ENCODE results near the gene CAPG.
"Not testable (repeated sequence)": the region's sequence is repeated elsewhere in the genome, so short reads cannot be mapped to it uniquely, and the experiment has no call there.

Gene CAPG, protein sequence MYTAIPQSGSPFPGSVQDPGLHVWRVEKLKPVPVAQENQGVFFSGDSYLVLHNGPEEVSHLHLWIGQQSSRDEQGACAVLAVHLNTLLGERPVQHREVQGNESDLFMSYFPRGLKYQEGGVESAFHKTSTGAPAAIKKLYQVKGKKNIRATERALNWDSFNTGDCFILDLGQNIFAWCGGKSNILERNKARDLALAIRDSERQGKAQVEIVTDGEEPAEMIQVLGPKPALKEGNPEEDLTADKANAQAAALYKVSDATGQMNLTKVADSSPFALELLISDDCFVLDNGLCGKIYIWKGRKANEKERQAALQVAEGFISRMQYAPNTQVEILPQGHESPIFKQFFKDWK

DNA sequence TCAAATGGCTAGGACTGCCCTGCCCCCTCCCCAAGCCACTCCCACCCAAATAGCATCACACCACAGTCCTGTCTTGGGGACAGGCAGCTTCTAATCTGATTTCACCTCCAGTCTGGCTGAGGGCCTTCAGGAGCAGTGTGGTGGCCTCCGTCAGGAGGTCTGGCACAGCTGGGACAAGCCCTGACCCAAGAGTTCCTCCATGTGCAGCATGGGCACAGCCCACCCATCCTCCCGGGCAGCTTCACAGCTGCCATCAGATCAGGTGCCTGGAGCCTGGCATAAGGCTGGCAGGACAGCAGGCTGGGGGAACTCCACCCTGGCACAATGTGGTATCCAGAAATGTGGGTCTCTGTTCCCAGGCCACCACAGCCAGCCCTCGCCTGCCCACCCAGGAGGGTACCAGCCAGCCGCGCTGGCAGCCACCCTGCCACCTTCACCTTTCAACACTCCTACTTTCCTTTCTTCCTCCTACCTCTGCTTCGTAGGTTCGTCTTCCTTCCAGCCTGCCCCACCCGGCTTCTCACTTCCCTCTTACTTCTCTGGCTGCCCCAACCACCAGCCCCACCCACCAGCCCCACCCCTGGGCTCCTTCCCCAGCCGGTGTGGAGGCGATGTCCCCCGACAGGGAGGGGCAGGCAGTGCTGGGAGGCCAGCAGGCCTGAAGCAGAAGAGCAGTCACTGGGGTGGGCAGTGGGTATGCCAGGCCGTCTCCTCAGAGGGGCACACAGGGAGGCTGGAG is at the start of gene CAPG:
TSS of gene CAPG (minus strand) at position 522 of the 739 bp plus-strand sequence. CDS start 8,221 bp downstream, outside the sequence.
- no peak for DNase-seq

DNA sequence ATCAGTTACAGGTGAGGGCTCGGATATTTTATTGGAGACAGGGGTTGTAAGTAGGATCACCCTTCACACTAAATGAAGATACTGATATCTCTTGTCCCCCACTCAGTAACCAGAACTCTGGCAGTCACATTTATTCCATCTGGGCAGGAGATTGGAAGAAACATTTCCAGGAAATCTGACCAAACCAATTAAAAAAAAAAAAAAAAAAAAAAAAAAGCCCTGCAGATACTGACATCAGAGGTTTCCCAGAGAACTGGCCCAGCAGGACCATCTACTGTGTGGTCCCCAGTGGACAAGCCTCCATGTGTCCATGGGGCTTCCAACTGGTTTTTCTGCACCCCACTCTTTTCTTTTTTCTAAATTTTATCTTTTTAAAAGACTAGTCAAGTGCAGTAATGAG is 49.6 kb upstream of the CAPG start:
- no peak for DNase-seq

DNA sequence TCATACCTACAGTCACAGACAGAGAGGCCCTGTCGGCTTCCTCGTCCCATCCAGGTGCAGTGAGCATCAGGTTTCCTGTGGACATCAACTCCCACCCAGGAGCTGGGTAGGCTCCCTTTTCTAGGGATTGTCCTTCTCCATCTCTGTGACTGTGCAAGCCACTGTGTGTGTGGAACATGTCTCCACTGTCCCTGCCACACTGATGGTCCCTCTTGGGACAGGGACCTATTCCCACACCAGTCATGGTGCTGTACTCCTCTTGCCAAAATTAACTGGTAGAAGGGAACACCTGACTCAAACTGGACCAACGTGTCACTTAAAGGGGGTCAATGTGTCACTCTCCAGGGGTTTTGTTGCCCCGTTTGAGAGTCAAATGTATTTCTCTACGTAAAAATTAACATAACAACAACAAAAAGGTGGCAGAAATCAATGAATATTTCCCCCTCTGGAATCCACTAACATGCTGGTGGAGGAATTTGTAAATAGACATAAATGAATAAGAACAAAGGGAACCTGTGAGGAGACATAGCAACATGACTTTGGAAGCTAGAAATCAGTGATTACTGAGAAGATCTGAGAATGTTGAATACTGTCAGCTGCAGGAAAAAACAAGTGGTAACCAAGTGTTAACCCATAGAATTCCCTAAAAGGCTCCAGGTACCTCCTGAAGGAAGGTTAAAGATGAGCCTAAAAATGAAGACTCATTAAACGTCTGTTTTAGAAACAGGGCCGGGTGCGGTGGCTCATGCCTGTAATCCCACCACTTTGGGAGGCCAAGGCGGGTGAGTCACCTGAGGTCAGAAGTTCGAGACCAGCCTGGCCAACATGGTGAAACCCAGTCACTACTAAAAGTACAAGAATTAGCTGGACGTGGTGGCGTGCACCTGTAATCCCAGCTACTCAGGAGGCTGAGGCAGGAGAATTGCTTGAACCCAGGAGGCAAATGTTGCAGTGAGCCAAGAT is 48.7 kb upstream of the CAPG start:
- DNase-seq, result no peak

DNA sequence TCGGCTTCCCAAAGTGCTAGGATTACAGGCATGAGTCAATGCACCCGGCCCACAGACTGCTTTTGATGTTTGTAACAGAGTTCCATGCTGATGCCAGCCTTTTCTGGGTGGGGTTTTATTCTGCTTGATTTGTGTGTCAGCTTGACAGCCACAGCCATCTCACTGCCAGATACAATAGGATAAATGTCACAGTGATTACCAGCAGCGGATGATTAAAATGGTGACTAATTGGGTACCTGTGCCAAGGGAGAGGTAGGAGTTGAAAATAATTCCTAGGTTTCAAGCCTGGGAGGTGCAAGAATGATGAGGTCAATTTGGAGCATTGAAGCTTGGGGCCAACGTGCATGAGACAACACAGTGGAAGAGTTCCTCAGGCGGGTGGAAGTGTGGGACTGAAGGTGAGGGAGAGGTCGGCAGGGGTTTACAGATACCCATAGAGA is 47.7 kb upstream of the CAPG start:
- DNase-seq, result no peak

DNA sequence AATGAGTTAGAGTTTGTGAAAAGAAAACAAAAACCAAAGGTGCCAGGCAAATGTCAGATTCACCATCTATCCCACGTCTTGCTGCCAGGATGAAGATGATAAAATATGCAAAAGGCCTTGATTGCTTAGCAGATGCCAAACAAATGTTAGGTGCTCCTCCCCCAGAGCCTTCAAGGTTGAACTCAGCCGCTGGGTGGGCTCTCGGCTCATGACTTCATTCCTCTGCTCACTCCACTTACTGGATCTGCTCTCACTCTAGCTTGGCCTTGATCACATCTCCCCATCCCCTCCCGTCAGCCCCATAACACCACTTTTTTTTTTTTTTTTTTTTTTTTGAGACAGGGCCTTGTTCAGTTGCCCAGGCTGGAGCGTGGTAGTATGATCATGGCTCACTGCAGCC is 46.9 kb upstream of the CAPG start:
- DNase-seq, result no peak

DNA sequence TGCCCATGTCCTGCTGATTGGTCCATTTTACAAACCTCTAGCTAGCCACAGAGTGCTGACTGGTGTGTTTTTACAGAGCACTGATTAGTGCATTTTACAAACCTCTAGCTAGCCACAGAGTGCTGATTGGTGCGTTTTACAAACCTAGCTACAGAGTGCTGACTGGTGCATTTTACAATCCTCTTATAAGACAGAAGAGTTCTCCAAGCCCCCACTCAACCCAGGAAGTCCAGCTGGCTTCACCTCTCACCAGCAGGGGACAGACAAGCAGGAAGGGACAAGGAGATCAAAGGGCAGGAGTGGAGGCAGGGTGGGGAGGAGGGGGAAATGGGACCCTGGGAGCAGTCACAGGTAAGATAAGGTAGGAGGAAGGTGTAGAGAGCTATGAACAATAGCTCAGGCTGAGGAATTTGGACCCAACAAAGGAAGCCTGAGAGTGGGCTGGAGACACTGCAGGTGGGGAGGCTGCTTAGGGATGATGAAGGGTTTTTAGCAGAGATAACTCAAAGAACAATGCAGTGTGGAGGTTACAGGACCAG is 45.5 kb upstream of the CAPG start:
- no peak for DNase-seq

DNA sequence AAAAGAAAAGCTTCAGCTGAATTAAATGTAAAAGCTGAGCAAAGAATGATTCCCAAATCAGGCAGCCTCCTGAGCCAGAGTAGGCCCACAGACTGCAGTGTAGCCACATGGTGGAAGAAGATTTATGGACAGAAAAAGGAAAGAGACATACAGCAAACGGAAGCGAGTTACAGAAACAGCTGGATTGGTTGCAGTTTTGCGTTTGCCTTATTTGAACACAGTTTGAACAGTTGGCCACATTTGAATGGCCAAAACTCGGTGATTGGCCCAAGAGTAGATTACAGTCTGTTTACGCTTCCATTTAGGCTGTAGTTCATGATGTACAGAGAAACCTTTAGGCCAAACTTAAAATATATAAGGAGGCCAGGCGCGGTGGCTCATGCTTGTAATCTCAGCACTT is 43.4 kb upstream of the CAPG start:
- no peak for DNase-seq

DNA sequence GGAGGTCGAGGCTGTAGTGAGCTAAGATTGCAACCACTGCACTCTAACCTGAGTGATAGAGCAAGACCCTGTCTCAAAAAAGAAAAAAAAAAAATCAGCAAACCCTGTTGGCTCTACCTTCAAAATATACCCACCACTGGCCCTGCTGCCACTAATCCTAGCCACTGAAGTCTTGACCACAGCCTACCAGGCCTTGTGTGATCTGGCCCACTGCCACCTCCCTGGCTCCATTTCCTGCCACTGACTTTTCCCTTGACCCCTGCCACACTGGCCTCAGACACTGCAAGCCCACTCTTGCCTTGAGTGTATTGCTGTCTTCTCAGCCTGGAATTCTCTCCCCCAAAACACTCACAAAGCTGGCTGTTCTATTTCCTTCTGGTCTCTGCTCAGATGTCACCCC is 42.1 kb upstream of the CAPG start:
- no peak for DNase-seq

DNA sequence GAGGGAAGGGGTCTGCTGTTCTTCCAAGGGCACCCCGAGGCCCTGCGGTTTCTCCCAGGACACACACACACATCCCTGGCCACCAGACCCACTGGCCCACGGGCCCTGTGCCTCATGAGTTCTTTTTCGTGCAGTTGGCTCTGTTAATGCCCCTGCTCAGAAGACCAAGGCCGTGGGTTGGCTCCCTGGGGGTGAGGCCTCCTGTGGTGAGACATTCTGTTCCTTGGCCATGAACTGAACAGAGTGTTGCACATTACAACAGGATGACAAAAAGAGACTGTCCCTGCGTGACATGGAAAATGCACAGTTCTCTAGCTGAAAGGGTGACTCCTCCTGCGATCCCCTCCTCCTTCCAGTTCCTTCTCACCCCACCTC is 39.0 kb upstream of the CAPG start:
- DNase-seq, result no peak

DNA sequence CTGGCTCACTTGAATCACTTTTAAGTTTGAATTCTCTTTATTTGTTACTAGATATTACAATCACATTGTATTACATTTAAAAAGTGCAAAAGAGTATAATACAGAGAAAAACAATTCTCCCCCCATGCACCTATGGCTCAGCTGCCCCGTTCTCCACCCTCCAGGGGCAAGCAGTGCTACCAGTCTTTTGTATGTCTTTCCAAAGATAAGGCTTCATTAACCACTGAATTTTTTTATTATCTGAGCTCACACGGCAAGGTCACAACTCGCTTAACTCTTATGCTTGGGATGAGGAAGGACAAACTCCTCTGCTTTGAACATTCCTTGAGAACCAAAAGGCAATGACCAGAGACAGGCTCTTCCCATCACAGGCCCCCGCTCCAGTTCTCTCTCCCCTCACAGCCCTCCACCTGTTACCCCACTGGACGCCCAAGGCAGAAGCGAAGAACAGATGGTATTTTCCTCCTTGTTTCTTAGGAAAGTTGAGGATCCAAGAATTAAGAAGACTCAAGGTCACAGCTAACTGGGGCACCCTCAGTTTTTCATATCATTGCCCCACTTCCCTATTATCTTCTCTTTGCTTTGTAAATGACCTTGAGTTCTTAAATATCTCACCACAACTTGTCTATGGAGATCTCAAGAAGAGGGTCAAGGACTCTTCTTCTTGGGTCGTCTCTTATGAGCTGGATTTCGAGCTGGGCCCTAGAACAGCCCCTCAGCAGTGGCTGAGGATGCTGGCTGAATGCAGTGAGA is 38.5 kb upstream of the CAPG start:
- no peak for DNase-seq

DNA sequence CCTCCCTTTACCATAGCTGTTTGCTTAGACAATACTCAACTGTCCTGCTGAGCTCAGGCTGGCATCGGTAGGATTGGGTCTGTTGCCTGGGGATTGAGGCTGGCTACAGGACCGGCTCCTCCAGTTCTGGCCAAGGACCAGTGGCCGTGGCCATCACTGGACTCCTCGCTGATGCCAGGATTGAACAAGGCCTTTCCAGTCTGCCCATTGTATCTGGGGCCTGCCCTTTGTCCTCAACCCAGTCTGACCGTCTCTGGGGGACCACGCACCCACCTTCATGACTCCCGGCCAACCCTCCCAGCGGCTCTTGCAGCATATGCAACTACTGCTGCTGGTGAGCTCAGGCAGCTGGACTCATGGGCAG is 37.0 kb upstream of the CAPG start:
- no peak for DNase-seq

DNA sequence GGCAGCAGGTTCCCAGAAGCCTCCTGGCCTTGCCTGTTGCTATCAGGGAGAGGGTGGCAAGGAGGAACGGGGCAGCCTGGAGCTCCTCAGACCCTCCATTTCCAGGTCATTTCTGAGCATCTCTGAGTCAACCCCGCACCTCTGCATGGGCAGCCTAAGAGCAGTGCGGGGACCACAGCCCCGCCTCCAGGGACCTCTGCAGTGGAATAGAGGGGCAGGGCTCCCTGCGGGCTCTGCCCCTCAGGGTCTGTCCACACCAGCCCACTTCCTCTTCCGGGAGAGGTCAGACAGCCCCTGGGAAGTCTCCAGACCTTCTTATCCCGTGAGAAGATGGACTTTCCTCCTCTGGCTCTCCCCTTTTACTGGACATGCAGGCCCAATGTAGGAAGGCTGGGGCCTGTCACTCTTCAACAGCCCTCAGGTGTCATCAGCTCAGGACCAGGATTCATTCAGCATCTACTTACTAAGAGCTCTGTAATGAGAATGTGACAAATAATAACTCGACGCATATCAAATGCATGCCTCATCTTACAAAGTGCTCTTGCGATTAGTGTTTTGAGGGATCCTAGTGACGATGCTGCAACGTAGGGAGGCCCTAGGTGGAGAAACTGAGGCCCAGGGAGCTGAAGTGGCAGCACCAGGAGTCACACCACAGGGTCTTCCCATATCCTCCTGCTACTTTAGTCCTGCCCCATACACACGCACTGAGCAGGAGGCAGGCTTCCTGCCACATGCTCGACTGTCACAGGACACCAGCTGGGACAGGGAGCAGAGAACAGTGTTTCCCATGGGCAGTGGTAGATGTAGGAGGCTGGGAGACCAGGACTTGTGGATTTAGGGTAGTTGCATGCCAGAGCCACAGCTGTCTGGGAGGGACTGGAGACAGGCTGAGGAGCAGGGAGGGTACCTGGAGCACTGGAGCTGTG is 36.4 kb upstream of the CAPG start:
- no peak for DNase-seq

DNA sequence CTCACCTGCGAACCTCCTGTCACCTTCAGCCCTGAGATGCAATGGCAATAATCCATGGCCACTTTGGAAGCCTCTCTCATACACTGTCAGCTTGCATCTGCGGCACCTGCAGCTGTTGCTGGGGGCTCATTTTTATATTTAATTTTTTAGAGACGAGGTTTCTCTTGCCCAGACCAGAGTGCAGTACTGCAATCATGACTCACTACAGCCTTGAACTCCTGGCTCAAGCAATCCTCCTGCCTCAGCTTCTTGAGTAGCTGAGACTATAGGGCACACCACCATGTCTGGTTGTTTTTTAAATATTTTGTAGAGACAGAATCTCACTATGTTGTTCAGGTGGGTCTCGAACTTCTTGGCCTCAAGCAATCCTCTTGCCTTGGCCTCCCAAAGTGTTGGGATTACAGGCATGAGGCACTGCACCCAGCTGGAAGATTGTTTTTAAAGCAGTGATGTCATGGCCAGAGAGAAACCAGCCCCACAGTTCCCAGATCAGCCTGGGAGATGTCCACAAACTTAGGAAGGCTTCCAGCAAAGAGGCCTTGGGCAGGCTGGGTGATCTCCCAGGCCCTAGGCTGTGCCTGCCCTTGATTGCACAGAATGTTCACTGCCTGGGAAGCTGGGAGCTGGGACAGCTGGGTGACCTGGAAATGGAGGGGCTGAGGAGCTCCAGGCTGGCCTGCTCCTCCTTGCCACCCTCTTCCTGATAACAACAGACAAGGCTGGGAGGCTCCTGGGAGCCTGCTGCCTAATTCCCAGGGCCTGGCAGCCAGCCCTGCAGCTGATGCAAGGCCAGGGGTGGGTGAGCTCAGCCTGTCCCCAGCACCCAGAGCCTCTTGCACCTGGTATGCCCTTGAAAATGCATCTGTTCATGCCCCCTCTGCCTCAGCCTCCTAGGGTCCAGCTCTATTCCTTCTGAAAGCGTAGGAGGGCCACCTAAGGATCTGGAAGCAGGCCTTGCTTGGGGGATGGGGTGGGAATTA is 35.4 kb upstream of the CAPG start:
- DNase-seq, result no peak

DNA sequence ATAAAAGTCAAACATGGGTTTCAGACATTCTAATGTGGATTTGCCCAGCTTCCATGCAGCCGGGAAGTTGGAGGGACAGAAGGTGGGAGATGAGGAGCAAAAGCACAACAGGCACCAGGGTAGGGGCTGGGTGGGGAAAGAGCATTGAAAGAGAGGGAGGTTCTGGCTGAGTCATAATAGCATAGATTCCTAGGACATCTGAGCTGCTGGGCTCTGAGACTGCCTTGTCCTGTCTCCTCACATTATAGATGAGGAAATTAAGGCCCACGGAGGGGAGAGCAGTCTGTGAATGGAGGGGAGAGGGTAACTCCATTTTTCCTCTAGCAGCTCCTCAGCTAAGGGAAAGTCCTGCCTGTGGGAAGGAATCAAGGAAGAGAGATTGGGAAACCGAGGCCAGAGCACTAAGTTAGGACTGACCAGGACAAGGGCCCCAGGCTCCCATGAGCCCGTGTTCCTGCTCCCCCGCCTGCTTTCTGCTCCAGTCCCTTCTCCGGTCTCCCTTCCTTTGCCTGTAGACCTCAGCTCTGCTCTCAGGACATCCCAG is 34.5 kb upstream of the CAPG start:
- DNase-seq, result no peak

DNA sequence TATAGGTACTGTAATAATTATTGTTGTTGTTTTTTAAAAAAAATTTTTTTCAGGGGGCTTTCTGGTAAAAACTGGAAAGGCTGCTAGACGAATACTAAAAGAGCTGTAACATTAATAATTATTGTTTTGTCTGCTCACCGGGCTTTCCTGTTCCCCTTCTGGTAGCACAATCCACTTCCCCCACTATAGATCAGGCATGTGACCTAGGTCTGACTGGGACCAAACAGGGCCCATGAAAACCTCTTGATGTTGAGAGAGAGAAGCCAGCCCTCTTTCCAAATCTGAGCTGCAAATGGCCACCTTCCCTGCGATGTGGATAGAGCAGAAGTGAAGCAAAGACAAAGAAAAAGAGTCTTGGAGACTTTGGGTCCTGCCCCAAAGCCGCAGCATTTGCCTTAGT is 31.7 kb upstream of the CAPG start:
- DNase-seq, result no peak

DNA sequence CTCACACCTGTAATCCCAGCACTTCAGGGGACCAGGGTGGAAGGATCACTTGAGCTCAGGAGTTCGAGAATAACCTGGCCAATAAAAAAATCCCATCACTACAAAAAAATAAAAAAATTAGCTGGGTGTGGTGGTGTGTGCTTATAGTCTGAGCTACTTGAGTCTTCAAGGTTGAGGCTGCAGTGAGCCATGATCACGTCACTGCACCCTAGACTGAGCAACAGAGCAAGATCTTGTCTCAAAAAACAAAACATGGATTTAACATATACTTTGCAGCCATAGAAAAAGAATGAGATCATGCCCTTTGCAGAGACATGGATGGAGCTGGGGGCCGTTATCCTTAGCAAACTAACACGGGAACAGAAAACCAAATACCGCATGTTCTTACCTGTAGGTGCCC is 30.6 kb upstream of the CAPG start:
- DNase-seq, result no peak

DNA sequence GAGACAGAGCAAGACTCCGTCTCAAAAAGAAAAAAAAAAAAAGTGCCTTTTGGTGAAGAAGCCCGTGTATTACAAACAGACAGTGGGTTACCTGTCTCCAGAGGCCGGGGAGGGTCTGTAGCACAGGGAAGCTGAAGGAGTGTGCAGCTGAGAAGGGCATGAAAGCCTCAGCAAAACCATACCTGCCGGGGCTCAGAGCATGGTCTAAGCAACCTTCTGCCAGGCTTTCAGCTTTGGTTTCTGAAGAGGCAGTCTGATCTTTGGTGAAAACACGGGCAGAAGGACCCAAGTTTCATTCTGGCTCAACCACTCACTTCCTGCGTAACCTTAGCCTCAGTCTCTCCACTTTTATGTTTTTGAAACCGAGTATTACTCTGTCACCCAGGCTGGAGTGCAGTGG is 29.8 kb upstream of the CAPG start:
- DNase-seq, result no peak

DNA sequence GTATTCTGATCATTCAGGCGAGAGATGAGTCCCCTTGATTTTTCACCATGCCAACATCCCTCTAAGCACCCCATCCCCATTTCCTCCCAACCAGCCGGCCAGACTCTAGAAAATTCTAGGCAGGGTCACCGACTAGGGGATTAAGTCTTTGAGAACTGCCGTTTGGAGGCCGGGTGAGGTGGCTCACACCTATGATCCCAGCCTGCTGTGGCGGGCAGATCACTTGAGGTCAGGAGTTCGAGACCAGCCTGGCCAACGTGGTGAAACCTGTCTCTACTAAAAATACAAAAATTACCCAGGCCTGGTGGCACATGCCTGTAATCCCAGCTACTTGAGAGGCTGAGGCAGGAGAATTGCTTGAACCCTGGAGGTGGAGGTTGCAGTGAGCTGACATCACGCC is 29.4 kb upstream of the CAPG start:
- DNase-seq, result not testable (repeated sequence)

DNA sequence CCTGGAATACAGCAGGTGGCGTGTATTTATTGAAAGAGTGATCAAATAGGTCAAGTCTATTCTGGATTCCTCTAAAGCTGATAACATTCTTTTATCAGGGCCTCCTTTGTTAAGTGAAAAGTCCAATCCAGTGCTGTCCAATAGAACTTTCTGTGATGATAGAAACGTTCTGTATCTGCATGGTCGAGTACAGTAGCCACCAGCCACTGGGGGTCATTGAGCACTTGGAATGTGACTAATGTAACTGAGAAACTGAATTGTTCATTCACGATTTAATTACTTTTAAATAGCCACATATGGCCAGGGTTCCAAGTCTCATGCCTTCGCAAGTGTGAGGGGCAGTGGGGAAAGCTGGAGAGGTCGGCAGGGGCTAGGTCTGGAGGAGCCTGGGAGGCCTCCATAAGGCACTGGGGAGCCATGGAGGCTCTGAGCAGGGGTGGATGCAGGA is 28.9 kb upstream of the CAPG start:
- DNase-seq, result no peak

All from amniotic stem cell (primary cell).